Ascending aorta (tissue), 2 donors: Measurements from ENCODE around the gene SRPRA. TPM values are rescaled to one million over a fixed set of nuclear protein-coding genes. Genes with fewer than 3 reads are reported as not detected.
"Not testable (repeated sequence)": the region's sequence is repeated elsewhere in the genome, so short reads cannot be mapped to it uniquely, and the experiment has no call there.

ENCODE experiments used
- DNase-seq, 2 donors: peaks; one replicate each; pipeline ENCODE4 v3.0.0-alpha.2; 2019; ENCODE audit warnings: low spot score in 2 of 2
- H3K27ac ChIP-seq, 2 donors: fragments of 200-600 bp; sonication (generic); one replicate each; pipeline ENCODE4 v1.5.1; 2016 to 2017; ENCODE audit warnings: mild to moderate bottlenecking in 1 of 2
- H3K27me3 ChIP-seq: fragments of 200-600 bp; sonication (generic); one replicate; pipeline ENCODE4 v1.5.1; 2017
- H3K36me3 ChIP-seq, 2 donors: fragments of 200-600 bp; sonication (generic); one replicate each; pipeline ENCODE4 v1.5.1; 2016
- H3K4me1 ChIP-seq, 2 donors: fragments of 200-600 bp; sonication (generic); one replicate each; pipeline ENCODE4 v1.5.1; 2016 to 2017; ENCODE audit warnings: mild to moderate bottlenecking in 1 of 2
- H3K4me3 ChIP-seq, 2 donors: fragments of 200-600 bp; sonication (generic); one replicate each; pipeline ENCODE4 v1.5.1; 2016 to 2017; ENCODE audit warnings: mild to moderate bottlenecking in 1 of 2
- H3K9me3 ChIP-seq, 2 donors: fragments of 200-600 bp; sonication (generic); one replicate each; pipeline ENCODE4 v1.5.1; 2016
- intact Hi-C: fragments of 100-400 bp; cut with DNase I; formaldehyde crosslinking; loops from one replicate; pipeline ENCODE4 v1.15.1; 2023
- total RNA-seq: library from RNA; depleted of rRNA; stranded (reverse); fragments of >200 nt; gene quantifications from one replicate; pipeline ENCODE4 v1.1.0, GENCODE V29; 2016
- TF ChIP-seq, protein P1 (sequence below), 3 experiments: fragments of 200-600 bp in 2 of 3; fragments of 450-650 bp in 1 of 3; sonication (generic) in 2 of 3; IDR thresholded peaks; one replicate each; pipeline ENCODE4 v1.5.1; 2016 to 2019; ENCODE audit warnings: antibody characterized with exemption in 3 of 3, mild to moderate bottlenecking in 1 of 3, moderate library complexity in 1 of 3

The SRPRA gene
- total RNA-seq, 1 donor from 2014 or later, result 49.7 TPM

DNA sequence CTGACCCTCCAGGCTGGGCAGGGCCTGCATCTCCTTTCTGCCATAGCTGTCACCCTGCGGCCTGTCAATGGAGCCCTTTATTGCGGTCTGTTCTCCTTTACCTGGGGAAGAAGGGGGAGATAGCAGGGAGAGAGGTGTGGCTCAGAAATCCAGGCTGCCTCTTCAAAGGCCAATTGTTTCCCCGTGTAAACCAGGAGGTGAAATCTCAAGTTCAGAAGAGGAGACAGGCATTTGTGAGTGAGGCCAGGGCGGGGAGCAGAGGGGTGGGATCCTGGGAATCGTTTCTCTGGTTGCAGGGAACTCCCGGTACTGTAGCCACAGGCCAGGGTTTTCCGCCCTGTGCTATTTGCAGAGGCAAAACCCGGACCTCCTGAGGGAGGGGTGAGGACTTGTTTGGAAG is 44.3 kb upstream of the SRPRA start:
- no peaks in the 10 kb centered on the region for H3K27me3 ChIP-seq
- H3K4me1 ChIP-seq, result peaks cover 0 to 6% of the 10 kb centered on the region in 2 donors
- H3K27ac ChIP-seq, result no peak overlapping the region
- intact Hi-C loops, result no loop called here
- H3K9me3 ChIP-seq, result no peaks in the 10 kb centered on the region
- TF ChIP-seq, protein P1, sequence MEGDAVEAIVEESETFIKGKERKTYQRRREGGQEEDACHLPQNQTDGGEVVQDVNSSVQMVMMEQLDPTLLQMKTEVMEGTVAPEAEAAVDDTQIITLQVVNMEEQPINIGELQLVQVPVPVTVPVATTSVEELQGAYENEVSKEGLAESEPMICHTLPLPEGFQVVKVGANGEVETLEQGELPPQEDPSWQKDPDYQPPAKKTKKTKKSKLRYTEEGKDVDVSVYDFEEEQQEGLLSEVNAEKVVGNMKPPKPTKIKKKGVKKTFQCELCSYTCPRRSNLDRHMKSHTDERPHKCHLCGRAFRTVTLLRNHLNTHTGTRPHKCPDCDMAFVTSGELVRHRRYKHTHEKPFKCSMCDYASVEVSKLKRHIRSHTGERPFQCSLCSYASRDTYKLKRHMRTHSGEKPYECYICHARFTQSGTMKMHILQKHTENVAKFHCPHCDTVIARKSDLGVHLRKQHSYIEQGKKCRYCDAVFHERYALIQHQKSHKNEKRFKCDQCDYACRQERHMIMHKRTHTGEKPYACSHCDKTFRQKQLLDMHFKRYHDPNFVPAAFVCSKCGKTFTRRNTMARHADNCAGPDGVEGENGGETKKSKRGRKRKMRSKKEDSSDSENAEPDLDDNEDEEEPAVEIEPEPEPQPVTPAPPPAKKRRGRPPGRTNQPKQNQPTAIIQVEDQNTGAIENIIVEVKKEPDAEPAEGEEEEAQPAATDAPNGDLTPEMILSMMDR (IDR thresholded peaks at IDR 0.05), result no peak
- H3K4me3 ChIP-seq, result no peak overlapping the region
- peaks cover 3 to 4% of the 10 kb centered on the region in 2 donors for H3K36me3 ChIP-seq
- DNase-seq, result no peak

DNA sequence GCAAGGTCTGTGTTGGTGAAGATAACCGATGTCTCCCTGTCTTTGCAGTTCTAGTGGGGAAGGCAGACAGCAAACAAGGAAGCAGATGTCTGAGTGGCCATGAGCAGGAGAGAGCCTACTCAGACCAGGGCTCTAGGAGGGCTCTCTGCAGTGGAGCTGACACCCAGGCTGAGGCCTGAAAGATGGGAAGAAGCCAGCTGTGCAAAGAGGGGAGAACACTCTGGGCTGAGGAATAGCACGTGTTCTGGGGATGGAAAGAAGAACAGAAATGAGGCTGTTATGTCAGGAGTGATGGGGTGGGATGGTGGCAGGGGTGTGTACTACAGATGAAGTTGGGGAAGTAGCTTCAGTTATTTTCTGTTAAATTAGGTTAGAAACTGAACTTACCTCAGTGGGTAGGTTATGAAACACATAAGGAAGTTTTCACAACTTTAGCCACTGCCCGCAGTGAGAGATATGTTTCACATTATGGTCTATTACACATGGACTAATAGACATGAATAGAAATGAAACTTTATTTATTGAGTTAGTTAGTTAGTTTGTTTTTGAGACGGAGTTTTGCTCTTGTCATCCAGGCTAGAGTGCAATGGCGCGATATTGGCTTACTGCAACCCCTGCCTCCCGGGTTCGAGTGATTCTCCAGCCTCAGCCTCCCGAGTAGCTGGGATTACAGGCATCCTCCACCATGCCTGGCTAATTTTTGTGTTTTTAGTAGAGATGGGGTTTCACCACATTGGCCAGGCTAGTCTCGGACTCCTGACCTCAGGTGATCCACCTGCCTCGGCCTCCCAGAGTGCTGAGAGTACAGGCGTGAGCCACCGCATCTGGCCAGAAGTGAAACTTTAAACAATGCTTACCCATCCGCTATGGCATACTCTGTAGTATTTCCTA is 43.0 kb upstream of the SRPRA start:
- no peaks in the 10 kb centered on the region for H3K4me1 ChIP-seq
- TF ChIP-seq, protein P1 (IDR thresholded peaks at IDR 0.05), result peak in 1 of 3 experiments; percentile 9
- H3K36me3 ChIP-seq, result peaks cover 3 to 4% of the 10 kb centered on the region in 2 donors
- H3K27me3 ChIP-seq, result no peaks in the 10 kb centered on the region
- H3K9me3 ChIP-seq, result no peaks in the 10 kb centered on the region
- no peak overlapping the region for H3K27ac ChIP-seq
- no peak for DNase-seq
- intact Hi-C loops, result loop anchor here (2.0 kb wide), 1 partner anchor 37 kb away; no protein-coding TSS in a partner anchor
- H3K4me3 ChIP-seq, result no peak overlapping the region

DNA sequence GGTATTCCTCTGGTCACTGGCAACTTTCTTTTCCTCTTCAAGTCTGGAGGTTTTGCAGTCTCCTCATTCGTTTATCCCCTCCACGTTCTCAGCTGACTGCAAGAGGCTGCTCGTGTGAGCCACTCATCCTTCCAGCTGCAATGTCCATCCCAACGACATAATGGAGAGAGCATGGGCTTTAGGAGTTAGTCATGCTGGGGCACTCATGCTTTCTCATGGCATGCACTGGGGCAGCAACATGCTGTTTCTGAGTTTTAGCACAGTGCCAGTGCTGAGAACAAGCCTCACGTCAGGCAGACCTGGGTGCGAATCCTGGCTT is 42.3 kb upstream of the SRPRA start:
- Histone ChIP-seq H3K27ac (no peak overlapping the region), H3K9me3 (no peaks in the 10 kb centered on the region), H3K36me3 (peaks cover 3 to 4% of the 10 kb centered on the region in 2 donors), H3K4me3 (no peak overlapping the region), H3K4me1 (no peaks in the 10 kb centered on the region), H3K27me3 (no peaks in the 10 kb centered on the region)
- DNase-seq, result no peak
- intact Hi-C loops, result loop anchor here (1.0 to 2.0 kb wide), 2 partner anchors 38 to 169 kb away; no protein-coding TSS in a partner anchor
- TF ChIP-seq, protein P1 (IDR thresholded peaks at IDR 0.05), result no peak

- Histone ChIP-seq H3K36me3 (peaks cover 3 to 4% of the 10 kb centered on the region in 2 donors), H3K27ac (no peak overlapping the region), H3K4me1 (no peaks in the 10 kb centered on the region), H3K9me3 (no peaks in the 10 kb centered on the region), H3K4me3 (no peak overlapping the region), H3K27me3 (no peaks in the 10 kb centered on the region)
- DNase-seq, result peak in 1 of 2 donors; percentile 83
- intact Hi-C loops, result loop anchor here (1.0 to 2.0 kb wide), 2 partner anchors 38 to 170 kb away; no protein-coding TSS in a partner anchor
- TF ChIP-seq, protein P1 (IDR thresholded peaks at IDR 0.05), result peak; percentile 78 to 90 (median 80)
Observed at GRCh38 chr11:126310200-126310991, 41.7 kb upstream of the SRPRA start.

- intact Hi-C loops, H3K9me3 ChIP-seq, DNase-seq, H3K4me3 ChIP-seq, H3K36me3 ChIP-seq, H3K27me3 ChIP-seq, H3K27ac ChIP-seq, H3K4me1 ChIP-seq: not testable (repeated sequence)
Observed at GRCh38 chr11:126308771-126309170, 40.1 kb upstream of the SRPRA start.

DNA sequence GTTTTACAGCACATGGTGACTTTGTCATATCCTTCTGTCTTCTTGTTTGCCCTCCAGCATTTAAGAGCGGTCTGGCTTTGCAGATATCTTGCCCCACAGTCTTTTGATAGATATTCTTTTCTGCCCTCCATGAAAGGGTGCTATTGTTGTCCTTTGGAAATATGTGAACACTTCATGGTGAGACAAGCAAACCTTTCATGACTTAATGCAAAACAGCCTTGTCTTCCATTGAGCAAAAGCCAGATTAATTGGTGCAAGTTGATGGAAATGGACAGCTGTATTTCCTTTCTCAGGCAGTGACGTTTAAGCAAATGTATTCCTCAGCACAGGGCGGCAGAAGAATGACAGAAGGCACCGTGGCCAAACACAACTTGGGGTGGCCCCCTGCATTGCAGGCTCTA is 39.6 kb upstream of the SRPRA start:
- H3K27me3 ChIP-seq, result no peaks in the 10 kb centered on the region
- H3K27ac ChIP-seq, result no peak overlapping the region
- no peak overlapping the region for H3K4me3 ChIP-seq
- H3K36me3 ChIP-seq, result peaks cover 3 to 4% of the 10 kb centered on the region in 2 donors
- H3K4me1 ChIP-seq, result peaks cover 0 to 6% of the 10 kb centered on the region in 2 donors
- no peak for DNase-seq
- TF ChIP-seq, protein P1 (IDR thresholded peaks at IDR 0.05), result no peak
- no peaks in the 10 kb centered on the region for H3K9me3 ChIP-seq
- intact Hi-C loops, result no loop called here
